ENCODE measurements around the gene C19orf47. TPM values are rescaled to one million over a fixed set of nuclear protein-coding genes. Genes with fewer than 3 reads are reported as not detected.

C19orf47 gene
- polyA plus RNA-seq, 1 donor from 2014 or later = 8.8 TPM

DNA sequence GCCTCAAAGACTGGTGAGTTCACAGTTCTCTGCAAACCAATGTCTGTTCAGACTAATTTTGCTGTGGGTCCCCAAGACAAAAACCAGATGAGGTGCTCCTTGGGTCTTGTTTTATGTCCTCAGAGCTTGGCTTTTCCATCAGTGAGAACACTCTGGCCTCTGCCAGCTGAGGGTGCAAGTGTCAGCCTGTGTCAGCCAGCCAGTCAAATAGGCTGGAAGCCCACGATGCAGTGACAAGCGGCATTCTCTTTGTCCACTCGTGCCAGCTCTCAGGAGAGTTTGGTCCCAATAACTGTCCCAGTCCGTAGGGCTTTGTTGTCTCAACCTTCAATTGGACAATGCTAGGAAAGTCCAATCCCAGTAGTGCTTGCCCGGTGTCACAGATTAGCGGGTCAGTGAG, 53.6 kb downstream of the C19orf47 start:
- Mint-ChIP-seq H3K36me3 (peaks cover 2% of the 10 kb centered on the region), H3K27ac (no peak overlapping the region), H3K4me1 (peaks cover 0 to 1% (median 0%) of the 10 kb centered on the region in 3 donors), H3K9me3 (no peaks in the 10 kb centered on the region), H3K4me3 (no peak overlapping the region), H3K27me3 (no peaks in the 10 kb centered on the region)

DNA sequence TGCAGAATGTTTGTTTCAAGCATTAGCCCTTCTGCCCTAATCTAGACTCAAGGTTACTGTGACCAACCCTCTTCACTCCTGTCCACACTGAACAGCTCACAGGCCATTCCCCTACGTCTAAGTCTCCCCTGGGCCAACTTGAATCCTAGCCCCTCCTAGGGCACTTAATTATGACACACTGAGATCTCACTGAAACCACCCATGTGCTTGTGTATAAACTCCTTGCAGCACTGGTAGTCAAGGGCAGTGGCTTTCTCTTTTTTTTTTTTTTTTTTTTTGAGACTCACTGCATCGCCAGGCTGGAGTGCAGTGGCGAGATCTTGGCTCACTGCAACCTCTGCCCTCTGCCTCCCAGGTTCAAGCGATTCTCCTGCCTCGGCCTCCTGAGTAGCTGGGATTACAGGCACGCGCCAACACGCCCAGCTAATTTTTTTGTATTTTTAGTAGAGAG, 61.2 kb downstream of the C19orf47 start:
- no peaks in the 10 kb centered on the region for H3K9me3 Mint-ChIP-seq
- H3K4me1 Mint-ChIP-seq = peaks cover 14 to 30% (median 23%) of the 10 kb centered on the region in 3 donors
- H3K4me3 Mint-ChIP-seq = peak overlapping the region in 2 of 4 donors; percentile 71 to 81
- peaks cover 2% of the 10 kb centered on the region for H3K36me3 Mint-ChIP-seq
- no peaks in the 10 kb centered on the region for H3K27me3 Mint-ChIP-seq
- peak overlapping the region; percentile 87 to 96 (median 89) for H3K27ac Mint-ChIP-seq

DNA sequence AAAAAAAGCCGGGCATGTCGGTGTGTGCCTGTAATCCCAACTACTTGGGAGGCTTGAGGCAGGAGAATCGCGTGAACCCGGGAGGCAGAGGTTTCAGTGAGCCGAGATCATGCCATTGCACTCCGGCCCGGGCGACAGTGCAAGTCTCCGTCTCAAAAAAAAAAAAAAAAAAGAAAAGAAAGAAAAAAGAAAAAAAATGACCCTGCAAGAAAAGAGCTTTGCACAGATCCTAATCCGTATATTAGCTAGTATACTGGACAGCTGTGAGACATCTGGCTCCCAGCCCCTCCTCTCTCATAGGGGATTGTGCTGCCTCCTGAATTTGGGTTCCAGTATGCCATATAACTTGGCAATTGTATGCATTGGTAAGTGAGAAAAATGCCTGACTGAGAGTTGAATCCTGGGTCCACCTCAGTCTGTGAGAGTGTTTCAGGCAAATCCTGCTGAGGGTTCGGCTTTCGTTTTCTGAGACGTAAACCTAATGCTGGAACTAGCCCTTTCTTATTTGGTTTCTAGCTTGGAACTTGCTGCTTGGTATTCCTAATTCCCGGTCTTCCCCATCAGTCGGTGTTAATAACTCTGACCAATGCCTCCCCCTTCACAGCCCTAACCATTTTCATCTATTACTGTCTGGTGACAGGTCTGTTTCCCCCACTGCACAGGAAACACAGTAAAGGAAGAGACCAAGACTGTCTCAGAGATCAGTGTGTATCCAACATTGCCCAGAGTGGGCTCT, 61.8 kb downstream of the C19orf47 start:
- H3K36me3 Mint-ChIP-seq = peaks cover 2% of the 10 kb centered on the region
- peak overlapping the region; percentile 87 to 96 (median 89) for H3K27ac Mint-ChIP-seq
- H3K27me3 Mint-ChIP-seq = no peaks in the 10 kb centered on the region
- H3K4me1 Mint-ChIP-seq = peaks cover 14 to 35% (median 29%) of the 10 kb centered on the region in 3 donors
- H3K4me3 Mint-ChIP-seq = peak overlapping the region; percentile 55 to 89 (median 72)
- H3K9me3 Mint-ChIP-seq = no peaks in the 10 kb centered on the region

DNA sequence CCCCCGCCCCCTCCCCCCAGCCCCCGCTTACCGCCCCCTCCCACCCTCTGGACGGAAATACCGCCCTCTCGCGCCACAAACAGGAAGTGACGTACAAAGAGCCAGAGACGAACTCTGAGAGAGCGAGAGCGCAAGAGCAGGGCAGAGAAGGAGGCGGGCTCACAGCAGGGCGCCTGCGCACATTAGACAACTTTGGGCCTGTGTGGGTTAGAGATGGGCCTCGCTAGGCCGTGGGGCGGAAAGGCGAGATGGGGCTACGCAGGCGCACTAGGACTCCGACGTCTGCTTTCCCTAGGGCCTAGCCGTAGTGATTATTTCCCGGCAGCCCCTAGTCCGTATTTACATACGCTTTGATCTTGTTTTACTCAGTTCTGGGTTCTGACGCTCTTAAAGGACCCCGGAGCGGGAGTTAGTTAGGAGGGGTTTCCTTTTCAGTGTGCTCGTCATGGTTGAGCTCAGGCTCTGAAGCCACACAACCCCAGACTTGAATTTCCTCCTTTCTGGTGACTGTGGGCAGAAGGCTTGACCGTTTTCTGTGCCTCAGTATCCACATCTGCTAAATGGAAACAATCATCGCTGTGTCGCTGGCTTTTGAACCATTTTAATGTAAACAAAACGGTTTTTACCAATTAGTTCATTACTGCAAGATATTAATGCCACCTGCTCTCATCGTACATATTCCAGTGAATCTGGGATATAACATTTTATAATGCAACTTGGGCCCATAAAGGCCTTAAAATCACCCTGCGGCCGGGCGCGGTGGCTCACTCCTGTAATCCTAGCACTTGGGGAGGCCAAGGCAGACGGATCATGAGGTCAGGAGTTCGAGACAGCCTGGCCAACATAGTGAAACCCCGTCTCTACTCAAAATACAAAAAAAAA, 62.6 kb downstream of the C19orf47 start:
- Mint-ChIP-seq H3K27me3 (no peaks in the 10 kb centered on the region), H3K27ac (peak overlapping the region; percentile 87 to 98 (median 96)), H3K9me3 (no peaks in the 10 kb centered on the region), H3K36me3 (peaks cover 2% of the 10 kb centered on the region), H3K4me1 (peaks cover 17 to 41% (median 31%) of the 10 kb centered on the region in 3 donors), H3K4me3 (peak overlapping the region; percentile 80 to 96 (median 91))

DNA sequence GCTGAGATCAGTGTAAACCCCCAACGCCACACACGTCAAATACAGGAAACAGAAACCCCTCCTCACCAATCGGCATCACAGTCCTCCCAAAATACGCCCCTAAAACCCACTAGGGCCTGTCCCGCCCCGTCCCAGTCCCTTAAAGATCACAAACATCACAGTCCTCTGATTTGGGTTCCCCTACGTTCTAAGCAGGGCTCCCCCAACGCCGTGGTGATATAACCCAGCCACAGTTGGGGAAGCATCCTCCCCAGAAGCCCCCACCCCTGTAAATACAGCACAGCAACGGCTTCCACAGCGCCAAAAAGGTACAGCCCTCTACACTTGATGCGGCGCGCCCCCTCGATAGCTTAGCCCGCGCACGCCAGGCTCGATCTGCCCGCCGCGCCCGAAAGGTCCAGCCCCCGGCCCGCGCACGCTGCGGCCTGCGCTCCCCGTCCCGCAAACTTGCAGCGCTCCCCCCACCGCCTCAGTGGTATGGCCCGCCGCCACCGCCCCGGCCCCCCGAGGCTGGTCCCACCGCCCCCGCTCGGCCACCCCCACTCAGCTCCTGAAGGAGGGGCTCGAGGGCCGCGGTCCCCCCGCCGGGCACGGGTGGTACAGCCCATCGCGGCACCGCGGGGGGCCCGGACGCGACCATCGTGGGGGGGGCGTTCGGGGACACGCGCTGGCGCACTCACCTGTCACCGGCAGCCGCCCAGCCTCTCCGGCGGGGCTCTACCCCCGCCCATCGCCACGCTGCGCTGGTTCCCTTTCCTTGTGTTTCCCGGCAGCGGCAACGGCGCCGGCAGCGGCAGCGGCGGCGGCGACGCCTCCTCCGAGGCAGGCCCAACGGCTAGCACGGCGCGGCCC, 63.5 kb downstream of the C19orf47 start, which contains the start of gene AKT2:
TSS of gene AKT2 (minus strand) at position 845 of the 852 bp plus-strand sequence. CDS start 20,078 bp downstream, outside the sequence.
- Mint-ChIP-seq H3K27me3 (no peaks in the 10 kb centered on the region), H3K36me3 (peaks cover 2% of the 10 kb centered on the region), H3K4me3 (peak within 1 kb of the TSS; percentile 92 to 96 (median 94)), H3K4me1 (peaks cover 26 to 49% (median 40%) of the 10 kb centered on the region in 3 donors), H3K27ac (peak within 1 kb of the TSS; percentile 96 to 99 (median 98)), H3K9me3 (no peaks in the 10 kb centered on the region)

DNA sequence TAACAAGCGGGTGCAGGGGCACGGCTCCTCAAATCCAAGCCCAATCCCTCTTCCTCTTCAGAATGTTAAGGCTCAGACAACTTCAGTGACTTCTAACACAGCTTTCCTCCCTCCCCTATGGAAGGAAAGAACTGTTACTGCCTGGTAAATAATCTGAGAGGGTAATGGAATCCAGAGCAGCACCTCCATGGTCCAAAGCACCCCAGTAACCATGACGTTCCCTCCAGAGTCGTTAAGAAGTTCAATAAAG, 64.0 kb downstream of the C19orf47 start:
- no peaks in the 10 kb centered on the region for H3K27me3 Mint-ChIP-seq
- peak overlapping the region; percentile 96 to 99 (median 98) for H3K27ac Mint-ChIP-seq
- no peaks in the 10 kb centered on the region for H3K9me3 Mint-ChIP-seq
- peaks cover 2% of the 10 kb centered on the region for H3K36me3 Mint-ChIP-seq
- peak overlapping the region; percentile 92 to 96 (median 94) for H3K4me3 Mint-ChIP-seq
- H3K4me1 Mint-ChIP-seq = peaks cover 27 to 50% (median 41%) of the 10 kb centered on the region in 3 donors

DNA sequence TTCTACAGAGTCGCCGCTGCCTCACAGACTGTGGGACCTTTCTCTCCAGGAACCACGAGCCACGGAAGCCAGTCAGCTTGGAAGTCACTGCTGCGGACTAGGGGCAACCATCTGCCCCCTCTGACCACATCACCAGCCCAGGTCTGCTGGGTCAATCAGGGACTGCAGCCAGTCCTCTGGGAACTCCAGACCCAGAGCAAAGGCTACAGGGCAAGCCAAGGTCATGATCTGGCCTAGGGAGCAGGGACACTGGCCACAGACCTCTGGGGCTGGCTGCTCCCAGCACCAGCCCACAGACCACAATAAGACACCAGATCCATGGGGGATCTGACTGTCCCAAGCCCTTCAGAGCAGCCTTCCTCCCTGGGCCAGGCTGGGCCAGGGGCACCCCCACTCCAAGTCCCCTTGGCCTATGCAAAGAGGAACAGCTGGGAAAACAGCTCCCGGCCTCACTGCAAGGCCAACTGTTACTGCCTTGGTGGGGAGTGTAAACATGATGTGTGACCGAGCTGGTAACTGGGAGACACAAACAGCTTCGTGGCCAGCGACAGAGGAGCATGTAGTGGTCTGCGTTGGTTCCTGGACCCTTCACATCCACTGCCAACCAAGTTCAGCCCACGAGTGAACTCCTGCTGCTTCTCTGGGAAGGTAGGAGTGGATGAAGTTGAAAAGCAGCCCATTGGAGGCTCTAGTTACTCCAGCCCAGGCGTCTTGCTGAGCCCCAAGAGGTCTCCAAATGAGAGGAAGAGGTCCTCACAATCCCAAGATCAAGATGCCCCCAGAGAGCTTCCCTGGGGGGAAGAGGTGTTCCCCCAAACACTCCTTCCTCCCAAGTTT, 64.6 kb downstream of the C19orf47 start:
- Mint-ChIP-seq H3K27ac (peak overlapping the region; percentile 96 to 99 (median 98)), H3K4me1 (peaks cover 27 to 51% (median 41%) of the 10 kb centered on the region in 3 donors), H3K27me3 (no peaks in the 10 kb centered on the region), H3K9me3 (no peaks in the 10 kb centered on the region), H3K36me3 (peaks cover 2% of the 10 kb centered on the region), H3K4me3 (peak overlapping the region; percentile 92 to 96 (median 94))

DNA sequence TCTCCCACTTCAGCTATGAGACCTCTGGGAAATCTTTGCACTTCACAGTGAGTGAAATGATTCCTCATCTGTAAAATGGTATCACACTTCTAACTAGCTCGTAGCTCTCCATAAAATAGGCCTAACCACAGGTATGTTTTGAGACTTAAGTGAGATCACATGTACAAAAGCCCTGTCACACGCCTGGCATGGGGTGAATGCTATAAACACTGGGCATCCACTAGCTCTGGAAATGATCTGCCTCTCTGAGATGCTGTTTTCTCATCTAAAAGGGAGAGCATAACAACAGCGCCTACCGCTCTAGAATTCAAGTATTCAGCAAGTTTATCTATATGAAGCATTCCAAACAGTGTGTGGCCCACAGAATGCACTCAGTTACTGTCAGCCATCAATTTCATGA, 65.3 kb downstream of the C19orf47 start:
- Mint-ChIP-seq H3K36me3 (peaks cover 2% of the 10 kb centered on the region), H3K4me3 (peak overlapping the region; percentile 92 to 96 (median 94)), H3K27ac (peak overlapping the region; percentile 77 to 98 (median 96)), H3K9me3 (no peaks in the 10 kb centered on the region), H3K27me3 (no peaks in the 10 kb centered on the region), H3K4me1 (peaks cover 27 to 57% (median 41%) of the 10 kb centered on the region in 3 donors)

DNA sequence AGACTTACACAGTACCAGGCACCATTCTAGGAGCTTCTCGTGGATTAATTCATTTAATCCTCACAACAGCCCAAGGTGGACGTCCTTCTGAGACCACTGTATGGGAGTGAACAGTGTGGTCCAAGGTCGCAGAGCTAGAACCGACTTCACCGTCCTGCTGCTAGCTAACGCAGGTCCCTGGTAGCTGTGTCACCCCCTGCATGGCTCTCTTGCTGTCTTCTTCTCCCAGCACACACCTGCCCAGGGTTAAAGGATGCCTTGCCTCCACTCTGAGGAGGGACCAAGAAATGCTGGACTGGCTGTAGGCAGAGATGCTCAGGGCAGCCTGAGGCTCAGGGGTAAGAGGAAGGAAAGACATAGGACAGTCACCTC, 66.0 kb downstream of the C19orf47 start:
- Mint-ChIP-seq H3K9me3 (no peaks in the 10 kb centered on the region), H3K27ac (peak overlapping the region in 2 of 3 donors; percentile 96 to 98), H3K36me3 (peaks cover 5% of the 10 kb centered on the region), H3K27me3 (no peaks in the 10 kb centered on the region), H3K4me1 (peaks cover 35 to 64% (median 44%) of the 10 kb centered on the region in 3 donors), H3K4me3 (peak overlapping the region in 3 of 4 donors; percentile 70 to 92 (median 75))

DNA sequence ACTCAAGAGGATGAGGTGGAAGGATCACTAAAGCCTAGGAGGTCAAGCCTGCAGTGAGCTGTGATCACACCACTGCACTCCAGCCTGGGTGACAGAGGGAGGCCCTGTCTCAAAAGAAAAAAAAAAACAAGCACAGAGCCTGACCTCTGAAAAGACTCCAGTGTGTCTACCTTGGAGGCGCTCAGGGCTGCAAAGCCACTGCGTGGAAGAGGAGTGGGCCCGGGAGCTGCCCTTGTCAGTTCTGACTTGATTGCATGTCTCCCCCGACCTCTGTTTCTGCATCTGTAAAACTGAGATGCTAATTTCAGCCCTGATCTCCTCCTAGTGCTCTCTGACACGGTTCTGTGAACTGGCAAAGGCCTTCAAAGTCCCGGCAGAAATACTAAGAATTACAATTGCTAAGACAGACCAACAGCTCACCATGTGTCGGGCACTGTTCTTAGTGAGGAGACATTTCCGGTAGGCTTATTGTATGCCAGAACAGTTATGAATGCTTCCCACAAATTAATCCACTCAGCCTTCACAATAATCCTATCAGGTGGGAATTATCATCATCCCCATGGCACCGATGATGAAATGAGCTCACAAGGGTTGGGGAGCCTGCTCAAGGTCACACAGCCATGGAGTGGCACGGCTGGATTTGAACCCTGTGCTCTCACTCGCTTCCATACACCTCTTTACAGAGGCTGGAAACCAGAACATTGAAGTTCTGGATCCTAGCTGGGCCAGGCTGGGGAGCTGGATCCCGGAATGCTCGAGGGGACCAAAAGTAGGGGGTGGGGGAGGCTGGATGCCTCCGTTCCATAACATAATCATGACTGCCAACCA, 66.6 kb downstream of the C19orf47 start:
- peaks cover 34 to 63% (median 44%) of the 10 kb centered on the region in 3 donors for H3K4me1 Mint-ChIP-seq
- H3K27ac Mint-ChIP-seq = peak overlapping the region in 2 of 3 donors; percentile 96 to 98
- H3K4me3 Mint-ChIP-seq = peak overlapping the region in 3 of 4 donors; percentile 70 to 75 (median 75)
- H3K27me3 Mint-ChIP-seq = no peaks in the 10 kb centered on the region
- peaks cover 5% of the 10 kb centered on the region for H3K36me3 Mint-ChIP-seq
- H3K9me3 Mint-ChIP-seq = no peaks in the 10 kb centered on the region

DNA sequence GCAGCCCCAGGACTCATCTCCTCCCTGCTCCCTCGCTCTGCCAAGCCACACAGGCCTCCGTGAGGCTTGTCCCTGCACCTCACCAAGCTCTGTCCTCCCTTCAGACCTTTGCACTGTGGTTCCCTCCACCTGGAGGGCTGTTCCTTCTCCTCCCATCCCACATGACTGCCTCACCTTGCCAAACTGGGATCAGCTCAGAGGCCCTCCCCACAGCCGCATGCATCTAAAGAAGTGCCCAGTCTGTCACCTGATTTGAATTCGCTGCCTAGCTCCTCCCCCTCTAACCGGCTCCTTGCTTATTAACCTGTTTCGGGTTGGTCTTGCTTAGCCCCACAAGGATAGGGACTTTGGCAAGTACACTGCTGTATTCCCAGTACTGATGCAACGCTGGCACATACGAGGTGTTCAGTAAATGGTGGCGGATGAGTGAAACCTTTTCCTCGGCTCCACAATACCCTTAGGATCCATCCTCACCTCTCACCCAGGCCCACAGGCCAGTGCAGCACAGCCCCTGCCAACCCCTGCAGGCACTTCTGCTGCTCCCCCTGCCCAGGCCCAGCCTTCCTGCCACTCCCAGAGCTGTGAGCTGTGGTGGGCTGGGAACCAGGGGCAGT, 67.5 kb downstream of the C19orf47 start:
- H3K9me3 Mint-ChIP-seq = no peaks in the 10 kb centered on the region
- H3K36me3 Mint-ChIP-seq = peaks cover 5% of the 10 kb centered on the region
- no peaks in the 10 kb centered on the region for H3K27me3 Mint-ChIP-seq
- peaks cover 31 to 61% (median 38%) of the 10 kb centered on the region in 3 donors for H3K4me1 Mint-ChIP-seq
- H3K27ac Mint-ChIP-seq = peak overlapping the region; percentile 86 to 93 (median 90)
- peak overlapping the region; percentile 73 to 92 (median 81) for H3K4me3 Mint-ChIP-seq

DNA sequence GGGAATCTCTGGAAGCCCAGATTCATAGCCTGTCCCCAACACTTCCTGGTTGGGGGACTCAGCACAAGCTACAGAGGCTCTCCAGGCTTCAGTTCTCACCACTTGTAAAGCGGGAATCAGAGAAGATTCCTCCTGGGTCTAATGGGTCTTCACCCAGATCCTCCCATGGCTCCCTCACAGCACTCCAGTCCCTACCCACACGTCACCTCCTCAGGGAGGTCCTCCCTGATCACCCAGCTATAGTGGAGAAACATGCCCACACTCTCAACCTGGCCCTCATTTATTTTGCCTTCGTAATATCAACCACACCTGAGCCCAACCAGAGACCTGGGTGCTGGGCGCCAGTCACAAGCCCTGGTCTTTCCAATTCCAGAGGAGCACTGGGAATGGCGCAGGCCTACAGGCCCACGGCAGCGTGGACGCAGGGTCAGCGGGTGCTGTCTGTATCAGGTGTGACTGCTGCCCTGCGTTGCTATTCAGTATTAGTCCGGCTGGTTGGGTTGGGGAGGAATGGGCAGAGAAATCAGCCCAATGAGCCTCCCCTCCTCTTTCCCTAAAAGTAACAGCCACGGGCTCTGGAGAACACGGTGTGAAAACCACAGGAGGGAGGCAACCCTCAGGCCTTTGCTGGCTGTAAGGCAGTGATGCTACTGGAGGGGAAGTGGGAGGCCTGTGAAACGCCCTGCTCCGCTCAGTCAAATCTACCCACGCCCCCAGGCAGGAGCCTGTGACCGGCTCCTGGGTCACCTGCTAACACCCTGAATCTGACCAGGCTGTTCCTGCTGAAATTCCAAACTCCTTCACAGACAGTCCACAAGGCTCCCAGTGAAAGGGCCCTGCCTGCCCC, 68.2 kb downstream of the C19orf47 start:
- Mint-ChIP-seq H3K4me3 (peak overlapping the region; percentile 73 to 92 (median 81)), H3K4me1 (peaks cover 29 to 63% (median 39%) of the 10 kb centered on the region in 3 donors), H3K27me3 (no peaks in the 10 kb centered on the region), H3K9me3 (no peaks in the 10 kb centered on the region), H3K27ac (peak overlapping the region; percentile 63 to 93 (median 90)), H3K36me3 (peaks cover 5% of the 10 kb centered on the region)
